ENCODE data around the gene ARHGEF11. TPM values are rescaled to one million over a fixed set of nuclear protein-coding genes. Genes with fewer than 3 reads are reported as not detected.

The ARHGEF11 gene
- total RNA-seq, 2 experiments from 2014 or later, result 14.5 to 20.5 TPM

- DNase-seq (no peak), ATAC-seq (ENCODE audit: low read depth) (no peak)
- POLR2A ChIA-PET, result no interaction called here
- Mint-ChIP-seq H3K4me1 (no peaks in the 10 kb centered on the region), H3K9me3 (no peaks in the 10 kb centered on the region), H3K27me3 (peaks cover 42% of the 10 kb centered on the region), H3K27ac (no peak overlapping the region), H3K36me3 (no peaks in the 10 kb centered on the region), H3K4me3 (no peak overlapping the region)
These were observed 39.6 kb downstream of the ARHGEF11 start for GRCh38 chr1:157005965-157006364.

- Mint-ChIP-seq H3K4me3 (no peak overlapping the region), H3K4me1 (no peaks in the 10 kb centered on the region), H3K27me3 (peaks cover 44% of the 10 kb centered on the region), H3K36me3 (no peaks in the 10 kb centered on the region), H3K9me3 (no peaks in the 10 kb centered on the region), H3K27ac (no peak overlapping the region)
- POLR2A ChIA-PET, result no interaction called here
- no peak for DNase-seq
- no peak for ATAC-seq (ENCODE audit: low read depth)
These were observed 40.7 kb downstream of the ARHGEF11 start for GRCh38 chr1:157004806-157005205.

- Mint-ChIP-seq H3K9me3 (no peaks in the 10 kb centered on the region), H3K4me1 (no peaks in the 10 kb centered on the region), H3K4me3 (no peak overlapping the region), H3K27me3 (peaks cover 44% of the 10 kb centered on the region), H3K36me3 (no peaks in the 10 kb centered on the region), H3K27ac (no peak overlapping the region)
- POLR2A ChIA-PET, result interaction anchor here (0.5 kb wide), 1 partner anchor 9 kb away, joined by 4 read pairs; no protein-coding TSS in a partner anchor
- DNase-seq, result no peak
- no peak for ATAC-seq (ENCODE audit: low read depth)
These were observed 41.2 kb downstream of the ARHGEF11 start for GRCh38 chr1:157004327-157004726.

- POLR2A ChIA-PET, result no interaction called here
- no peaks in the 10 kb centered on the region for H3K36me3 Mint-ChIP-seq
These were observed 44.2 kb downstream of the ARHGEF11 start for GRCh38 chr1:157001304-157001703.

GRCh38 chr1:157000686-157001085, 44.9 kb downstream of the ARHGEF11 start:
- ATAC-seq (ENCODE audit: low read depth), result no peak
- no peaks in the 10 kb centered on the region for H3K4me1 Mint-ChIP-seq
- H3K27me3 Mint-ChIP-seq, result peaks cover 34% of the 10 kb centered on the region
- POLR2A ChIA-PET, result no interaction called here
- no peak overlapping the region for H3K27ac Mint-ChIP-seq
- no peak for DNase-seq
- no peaks in the 10 kb centered on the region for H3K9me3 Mint-ChIP-seq
- no peaks in the 10 kb centered on the region for H3K36me3 Mint-ChIP-seq
- no peak overlapping the region for H3K4me3 Mint-ChIP-seq

More at GRCh38 chr1:157001304-157001703, 44.2 kb downstream of the ARHGEF11 start:
- ATAC-seq (ENCODE audit: low read depth) (no peak), DNase-seq (no peak)
- H3K4me3 Mint-ChIP-seq, result no peak overlapping the region
- no peaks in the 10 kb centered on the region for H3K4me1 Mint-ChIP-seq
- peaks cover 35% of the 10 kb centered on the region for H3K27me3 Mint-ChIP-seq
- no peak overlapping the region for H3K27ac Mint-ChIP-seq
- H3K9me3 Mint-ChIP-seq, result no peaks in the 10 kb centered on the region

GRCh38 chr1:156999596-157000320, 45.8 kb downstream of the ARHGEF11 start:
- POLR2A ChIA-PET, result no interaction called here

GRCh38 chr1:156998840-156999500, 46.6 kb downstream of the ARHGEF11 start:
- H3K9me3 Mint-ChIP-seq, result no peaks in the 10 kb centered on the region
- ATAC-seq (ENCODE audit: low read depth) (no peak), DNase-seq (no peak)
- H3K4me1 Mint-ChIP-seq, result no peaks in the 10 kb centered on the region
- POLR2A ChIA-PET, result no interaction called here
- no peak overlapping the region for H3K4me3 Mint-ChIP-seq
- H3K27ac Mint-ChIP-seq, result no peak overlapping the region
- no peaks in the 10 kb centered on the region for H3K36me3 Mint-ChIP-seq
- H3K27me3 Mint-ChIP-seq, result peaks cover 42% of the 10 kb centered on the region

More at GRCh38 chr1:156999596-157000320, 45.8 kb downstream of the ARHGEF11 start:
- no peak overlapping the region for H3K4me3 Mint-ChIP-seq
- no peaks in the 10 kb centered on the region for H3K9me3 Mint-ChIP-seq
- H3K36me3 Mint-ChIP-seq, result no peaks in the 10 kb centered on the region
- no peaks in the 10 kb centered on the region for H3K4me1 Mint-ChIP-seq
- DNase-seq (no peak), ATAC-seq (ENCODE audit: low read depth) (no peak)
- no peak overlapping the region for H3K27ac Mint-ChIP-seq
- H3K27me3 Mint-ChIP-seq, result peaks cover 37% of the 10 kb centered on the region

GRCh38 chr1:156998301-156998700, 47.2 kb downstream of the ARHGEF11 start:
- no peak overlapping the region for H3K27ac Mint-ChIP-seq
- POLR2A ChIA-PET, result no interaction called here
- DNase-seq, result no peak
- peaks cover 42% of the 10 kb centered on the region for H3K27me3 Mint-ChIP-seq
- H3K9me3 Mint-ChIP-seq, result no peaks in the 10 kb centered on the region
- no peaks in the 10 kb centered on the region for H3K36me3 Mint-ChIP-seq
- ATAC-seq (ENCODE audit: low read depth), result no peak
- no peak overlapping the region for H3K4me3 Mint-ChIP-seq
- H3K4me1 Mint-ChIP-seq, result no peaks in the 10 kb centered on the region

- POLR2A ChIA-PET, result interaction anchor here (0.7 kb wide), 1 partner anchor 9 kb away, joined by 4 read pairs; no protein-coding TSS in a partner anchor
- ATAC-seq (ENCODE audit: low read depth), result no peak
- Mint-ChIP-seq H3K27ac (no peak overlapping the region), H3K27me3 (peaks cover 29% of the 10 kb centered on the region), H3K9me3 (no peaks in the 10 kb centered on the region), H3K4me1 (no peaks in the 10 kb centered on the region), H3K4me3 (no peak overlapping the region), H3K36me3 (no peaks in the 10 kb centered on the region)
- DNase-seq, result no peak
These were observed 50.1 kb downstream of the ARHGEF11 start for GRCh38 chr1:156995412-156995811.

GRCh38 chr1:156994277-156994676, 51.3 kb downstream of the ARHGEF11 start:
- peaks cover 33% of the 10 kb centered on the region for H3K27me3 Mint-ChIP-seq
- H3K9me3 Mint-ChIP-seq, result no peaks in the 10 kb centered on the region
- DNase-seq (no peak), ATAC-seq (ENCODE audit: low read depth) (no peak)
- no peaks in the 10 kb centered on the region for H3K36me3 Mint-ChIP-seq
- no peak overlapping the region for H3K4me3 Mint-ChIP-seq
- POLR2A ChIA-PET, result no interaction called here
- no peak overlapping the region for H3K27ac Mint-ChIP-seq
- no peaks in the 10 kb centered on the region for H3K4me1 Mint-ChIP-seq

GRCh38 chr1:156993426-156994147, 52.0 kb downstream of the ARHGEF11 start:
- Mint-ChIP-seq H3K27me3 (peaks cover 31% of the 10 kb centered on the region), H3K36me3 (no peaks in the 10 kb centered on the region), H3K9me3 (no peaks in the 10 kb centered on the region), H3K27ac (no peak overlapping the region), H3K4me1 (no peaks in the 10 kb centered on the region), H3K4me3 (no peak overlapping the region)
- ATAC-seq (ENCODE audit: low read depth) (no peak), DNase-seq (no peak)
- POLR2A ChIA-PET, result no interaction called here

GRCh38 chr1:156992215-156992614, 53.3 kb downstream of the ARHGEF11 start:
- H3K36me3 Mint-ChIP-seq, result no peaks in the 10 kb centered on the region
- H3K4me1 Mint-ChIP-seq, result peaks cover 8% of the 10 kb centered on the region
- no peak overlapping the region for H3K4me3 Mint-ChIP-seq
- POLR2A ChIA-PET, result no interaction called here
- DNase-seq (no peak), ATAC-seq (ENCODE audit: low read depth) (no peak)
- no peaks in the 10 kb centered on the region for H3K9me3 Mint-ChIP-seq
- peaks cover 26% of the 10 kb centered on the region for H3K27me3 Mint-ChIP-seq
- no peak overlapping the region for H3K27ac Mint-ChIP-seq

- Mint-ChIP-seq H3K27me3 (peaks cover 12% of the 10 kb centered on the region), H3K4me3 (peak overlapping the region; percentile 14), H3K36me3 (no peaks in the 10 kb centered on the region), H3K9me3 (no peaks in the 10 kb centered on the region), H3K4me1 (peaks cover 8% of the 10 kb centered on the region), H3K27ac (no peak overlapping the region)
- POLR2A ChIA-PET, result interaction anchor here (0.5 kb wide), 1 partner anchor 25 kb away, joined by 5 read pairs; no protein-coding TSS in a partner anchor
- DNase-seq (no peak), ATAC-seq (ENCODE audit: low read depth) (peak; percentile 54)
These were observed 57.8 kb downstream of the ARHGEF11 start for GRCh38 chr1:156987715-156988114.
